ENCODE results near the gene SLC38A1. TPM values are rescaled to one million over a fixed set of nuclear protein-coding genes. Genes with fewer than 3 reads are reported as not detected.

Gene SLC38A1
- total and polyA plus RNA-seq, 2 experiments from 2014 or later, result 79.9 to 92.0 TPM

DNA sequence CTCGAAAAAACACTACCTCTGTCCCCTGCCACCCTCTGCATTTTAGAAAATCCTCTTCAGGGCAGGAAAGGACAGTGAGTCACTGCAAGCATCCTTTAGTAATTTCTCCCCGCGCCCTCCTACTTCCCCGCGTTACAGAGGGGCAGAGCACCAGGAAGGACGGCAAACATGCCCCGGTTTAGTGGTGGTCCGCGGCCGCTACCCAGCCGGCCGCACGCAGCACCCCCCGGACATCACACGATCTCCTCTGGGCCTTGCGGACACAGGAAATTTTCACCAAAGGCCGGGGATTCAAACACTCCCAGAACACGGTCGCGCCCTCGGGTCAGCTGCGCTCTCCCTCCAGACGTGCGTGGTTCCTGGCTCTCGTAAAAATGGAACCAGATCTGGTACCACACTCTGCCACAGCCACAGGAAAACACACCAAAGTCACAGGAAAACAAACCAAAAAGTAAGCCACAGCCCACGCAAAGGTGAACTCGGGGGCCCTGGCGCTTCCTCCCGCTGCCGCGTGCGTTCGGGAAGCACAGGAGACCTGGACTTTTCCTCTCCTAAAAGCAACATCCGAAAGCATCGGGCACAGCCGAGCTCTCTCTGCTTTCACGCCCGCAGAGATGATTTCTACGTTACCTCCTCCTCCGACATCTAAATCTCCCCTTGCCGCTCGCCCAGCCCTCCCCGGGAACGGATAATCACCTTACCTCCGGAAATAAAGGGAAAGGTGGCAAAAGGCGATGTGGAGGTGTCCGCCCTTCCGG, 839 bp downstream of the SLC38A1 start:
- Histone ChIP-seq H3K27me3 (replicated peaks; ENCODE audit: insufficient read depth) (no peaks in the 10 kb centered on the region), H3K4me1 (ENCODE audit: insufficient read depth) (peaks cover 39% of the 10 kb centered on the region), H4K20me1 (ENCODE audit: insufficient read depth) (0 out of 2 replicates have a peak, but pooled peaks cover 8% of the 10 kb centered on the region), H3K36me3 (ENCODE audit: low read depth) (no peaks in the 10 kb centered on the region), H3K9me2 (ENCODE audit: insufficient read depth) (no peaks in the 10 kb centered on the region), H2AFZ (peak overlapping the region; percentile 85), H3F3A (ENCODE audit: insufficient read depth) (peaks cover 25% of the 10 kb centered on the region), H3K9ac (peak overlapping the region; percentile 94), H3K79me2 (ENCODE audit: insufficient read depth) (peaks cover 54% of the 10 kb centered on the region), H3K27ac (peak overlapping the region; percentile 46), H3K4me3 (peak overlapping the region; percentile 99), H3K9me3 (ENCODE audit: low read depth) (no peaks in the 10 kb centered on the region), H3K4me2 (ENCODE audit: unreplicated experiment) (peak overlapping the region; percentile 90)
- TF ChIP-seq EZH2phosphoT487 (IDR thresholded peaks at IDR 0.05; ENCODE audit: insufficient read depth, low read depth) (no peak), EZH2 (IDR thresholded peaks at IDR 0.05; ENCODE audit: insufficient read depth, poor library complexity, severe bottlenecking) (no peak)
- in situ Hi-C loops (cut with MboI), result no loop called here
- peak; percentile 71 for DNase-seq
- 1 to 3% methylated on average over 41 to 48 of the region's 48 CpGs for WGBS, 2 experiments (ENCODE audit: low coverage in 1 of 2, low lambda C conversion rate in 2 of 2, missing lambda C conversion rate in 2 of 2)

DNA sequence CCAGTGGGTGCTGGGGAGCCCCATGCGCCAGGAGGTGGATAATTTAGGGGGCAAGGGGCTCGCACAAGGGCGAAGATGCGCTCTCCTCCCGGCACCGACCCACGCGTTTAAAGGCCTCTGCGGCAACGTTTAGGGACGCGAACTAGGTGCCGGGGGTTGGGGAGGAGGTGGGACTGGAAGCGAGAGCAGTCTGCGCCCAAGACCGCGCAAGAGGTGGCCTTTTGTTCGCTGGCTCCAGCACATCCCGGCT, 1.3 kb downstream of the SLC38A1 start:
- Histone ChIP-seq H3K4me3 (peak overlapping the region; percentile 99), H3K27me3 (replicated peaks; ENCODE audit: insufficient read depth) (no peaks in the 10 kb centered on the region), H4K20me1 (ENCODE audit: insufficient read depth) (0 out of 2 replicates have a peak, but pooled peaks cover 8% of the 10 kb centered on the region), H2AFZ (peak overlapping the region; percentile 85), H3K4me2 (ENCODE audit: unreplicated experiment) (peak overlapping the region; percentile 90), H3K27ac (peak overlapping the region; percentile 46), H3K9ac (peak overlapping the region; percentile 94), H3K9me2 (ENCODE audit: insufficient read depth) (no peaks in the 10 kb centered on the region), H3F3A (ENCODE audit: insufficient read depth) (peaks cover 28% of the 10 kb centered on the region), H3K9me3 (ENCODE audit: low read depth) (no peaks in the 10 kb centered on the region), H3K4me1 (ENCODE audit: insufficient read depth) (peaks cover 42% of the 10 kb centered on the region), H3K79me2 (ENCODE audit: insufficient read depth) (peaks cover 59% of the 10 kb centered on the region), H3K36me3 (ENCODE audit: low read depth) (no peaks in the 10 kb centered on the region)
- TF ChIP-seq EZH2phosphoT487 (IDR thresholded peaks at IDR 0.05; ENCODE audit: insufficient read depth, low read depth) (no peak), EZH2 (IDR thresholded peaks at IDR 0.05; ENCODE audit: insufficient read depth, poor library complexity, severe bottlenecking) (no peak)
- in situ Hi-C loops (cut with MboI), result no loop called here
- DNase-seq, result no peak
- WGBS, 2 experiments (ENCODE audit: low coverage in 1 of 2, low lambda C conversion rate in 2 of 2, missing lambda C conversion rate in 2 of 2), result 2% methylated on average over 19 of the region's 19 CpGs

DNA sequence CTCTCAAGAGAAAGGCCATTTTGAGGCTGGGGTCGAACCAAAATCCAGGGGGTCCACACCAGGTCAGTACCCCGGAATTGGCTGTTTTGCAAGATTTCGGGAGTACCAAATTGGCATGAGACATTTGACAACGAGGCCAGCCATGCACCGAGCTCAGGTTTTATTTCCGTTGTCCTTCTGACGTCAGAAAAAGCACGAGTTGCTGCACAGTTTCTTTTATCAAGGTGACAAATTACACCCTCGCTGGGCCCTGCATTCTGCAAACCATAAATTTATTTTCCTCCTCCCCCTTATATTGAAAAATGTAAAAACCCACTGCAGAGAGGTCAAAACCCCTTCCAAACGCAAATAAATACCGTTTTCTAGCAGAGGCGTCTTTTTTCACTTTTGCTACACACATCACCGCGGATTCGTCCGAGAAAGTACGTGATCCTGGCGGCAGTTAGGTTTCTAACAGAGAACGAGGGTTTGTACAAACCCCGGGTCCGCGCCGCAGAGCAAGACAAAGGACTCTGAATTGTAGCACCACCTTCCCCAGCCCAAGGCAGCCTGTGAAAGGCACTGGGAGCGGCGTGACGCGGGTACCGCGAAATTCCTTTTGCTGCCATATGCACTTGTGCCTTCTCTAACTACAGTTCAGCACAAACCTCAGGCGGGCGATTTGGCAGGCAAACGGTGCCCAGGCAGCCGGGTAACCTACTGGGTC, 1.8 kb downstream of the SLC38A1 start:
- H2AFZ ChIP-seq, result peak overlapping the region; percentile 85
- H3K4me1 ChIP-seq (ENCODE audit: insufficient read depth), result peaks cover 44% of the 10 kb centered on the region
- H3K79me2 ChIP-seq (ENCODE audit: insufficient read depth), result peaks cover 64% of the 10 kb centered on the region
- DNase-seq, result peak; percentile 77
- peaks cover 28% of the 10 kb centered on the region for H3F3A ChIP-seq (ENCODE audit: insufficient read depth)
- H4K20me1 ChIP-seq (ENCODE audit: insufficient read depth), result peaks cover 8% of the 10 kb centered on the region; the same call in 1 of the 2 replicates
- H3K4me2 ChIP-seq (ENCODE audit: unreplicated experiment), result peak overlapping the region; percentile 90
- 7 to 8% methylated on average over 33 of the region's 33 CpGs for WGBS, 2 experiments (ENCODE audit: low coverage in 1 of 2, low lambda C conversion rate in 2 of 2, missing lambda C conversion rate in 2 of 2)
- peak overlapping the region; percentile 46 for H3K27ac ChIP-seq
- H3K36me3 ChIP-seq (ENCODE audit: low read depth), result no peaks in the 10 kb centered on the region
- peak overlapping the region; percentile 94 for H3K9ac ChIP-seq
- TF ChIP-seq EZH2phosphoT487 (IDR thresholded peaks at IDR 0.05; ENCODE audit: insufficient read depth, low read depth), result no peak
- no peak for TF ChIP-seq EZH2 (IDR thresholded peaks at IDR 0.05; ENCODE audit: insufficient read depth, poor library complexity, severe bottlenecking)
- no peaks in the 10 kb centered on the region for H3K27me3 ChIP-seq (replicated peaks; ENCODE audit: insufficient read depth)
- H3K9me3 ChIP-seq (ENCODE audit: low read depth), result no peaks in the 10 kb centered on the region
- H3K9me2 ChIP-seq (ENCODE audit: insufficient read depth), result no peaks in the 10 kb centered on the region
- peak overlapping the region; percentile 99 for H3K4me3 ChIP-seq
- in situ Hi-C loops (cut with MboI), result no loop called here

DNA sequence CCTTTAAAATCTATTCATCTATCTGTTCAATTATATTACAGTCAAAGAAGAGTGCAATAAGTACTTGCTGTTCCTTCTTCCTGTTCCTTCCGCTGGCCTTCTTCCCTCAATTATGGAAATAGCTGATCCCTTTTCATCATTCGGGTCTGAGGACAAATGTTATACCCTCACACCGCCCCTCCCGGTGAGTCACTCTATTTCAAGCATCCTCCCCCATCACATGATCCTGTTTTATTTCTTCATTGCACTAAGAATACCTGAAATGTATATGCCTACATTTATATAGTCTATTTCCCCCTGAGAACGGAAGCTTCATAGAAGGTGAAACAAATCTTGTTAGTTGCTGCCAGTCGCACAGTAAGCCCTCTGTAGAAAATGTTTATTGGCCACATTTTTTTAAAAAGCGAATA, 2.5 kb downstream of the SLC38A1 start:
- peaks cover 50% of the 10 kb centered on the region for H3K4me1 ChIP-seq (ENCODE audit: insufficient read depth)
- WGBS, 2 experiments (ENCODE audit: low coverage in 1 of 2, low lambda C conversion rate in 2 of 2, missing lambda C conversion rate in 2 of 2), result 74% methylated on average over 7 of the region's 7 CpGs
- no peak overlapping the region for H2AFZ ChIP-seq
- peaks cover 13% of the 10 kb centered on the region; the same call in 1 of the 2 replicates for H4K20me1 ChIP-seq (ENCODE audit: insufficient read depth)
- H3K27me3 ChIP-seq (replicated peaks; ENCODE audit: insufficient read depth), result no peaks in the 10 kb centered on the region
- H3K4me3 ChIP-seq, result peak overlapping the region; percentile 99
- peaks cover 31% of the 10 kb centered on the region for H3F3A ChIP-seq (ENCODE audit: insufficient read depth)
- TF ChIP-seq EZH2phosphoT487 (IDR thresholded peaks at IDR 0.05; ENCODE audit: insufficient read depth, low read depth), result no peak
- TF ChIP-seq EZH2 (IDR thresholded peaks at IDR 0.05; ENCODE audit: insufficient read depth, poor library complexity, severe bottlenecking), result no peak
- peak overlapping the region; percentile 94 for H3K9ac ChIP-seq
- DNase-seq, result peak; percentile 46
- in situ Hi-C loops (cut with MboI), result no loop called here
- H3K36me3 ChIP-seq (ENCODE audit: low read depth), result no peaks in the 10 kb centered on the region
- H3K9me3 ChIP-seq (ENCODE audit: low read depth), result no peaks in the 10 kb centered on the region
- H3K79me2 ChIP-seq (ENCODE audit: insufficient read depth), result peaks cover 70% of the 10 kb centered on the region
- no peaks in the 10 kb centered on the region for H3K9me2 ChIP-seq (ENCODE audit: insufficient read depth)
- peak overlapping the region; percentile 46 for H3K27ac ChIP-seq
- H3K4me2 ChIP-seq (ENCODE audit: unreplicated experiment), result peak overlapping the region; percentile 90
